ENCODE results near the gene AGO4. TPM values are rescaled to one million over a fixed set of nuclear protein-coding genes. Genes with fewer than 3 reads are reported as not detected.

The AGO4 gene
- total RNA-seq, 3 donors from 2014 or later: 20.0 to 27.4 (median 22.4) TPM

- Histone ChIP-seq H3K4me3 (no peak overlapping the region), H3K4me1 (no peaks in the 10 kb centered on the region), H3K27ac (no peak overlapping the region), H3K36me3 (no peaks in the 10 kb centered on the region), H3K9me3 (no peaks in the 10 kb centered on the region), H3K27me3 (no peaks in the 10 kb centered on the region)
- intact Hi-C loops (cut with DNase I; ENCODE audit: low total_unique reads): no loop called here
- TF ChIP-seq POLR2A (IDR thresholded peaks at IDR 0.05): no peak
- TF ChIP-seq CTCF (IDR thresholded peaks at IDR 0.05): no peak
- TF ChIP-seq POLR2AphosphoS5 (IDR thresholded peaks at IDR 0.05): no peak
- DNase-seq (ENCODE audit: low spot score in 2 of 2): no peak
These were observed 50.0 kb downstream of the AGO4 start for GRCh38 chr1:35857830-35858229.

- H3K9me3 ChIP-seq: no peaks in the 10 kb centered on the region
- intact Hi-C loops (cut with DNase I; ENCODE audit: low total_unique reads): loop anchor here (10.0 kb wide), 1 partner anchor 1584 kb away; no protein-coding TSS in a partner anchor
- H3K27ac ChIP-seq: no peak overlapping the region
- H3K4me1 ChIP-seq: no peaks in the 10 kb centered on the region
- TF ChIP-seq CTCF (IDR thresholded peaks at IDR 0.05): no peak
- TF ChIP-seq POLR2A (IDR thresholded peaks at IDR 0.05): no peak
- no peak for TF ChIP-seq POLR2AphosphoS5 (IDR thresholded peaks at IDR 0.05)
- no peaks in the 10 kb centered on the region for H3K36me3 ChIP-seq
- H3K27me3 ChIP-seq: no peaks in the 10 kb centered on the region
- no peak for DNase-seq (ENCODE audit: low spot score in 2 of 2)
- H3K4me3 ChIP-seq: no peak overlapping the region
These were observed 52.9 kb downstream of the AGO4 start for GRCh38 chr1:35860696-35861095.

DNA sequence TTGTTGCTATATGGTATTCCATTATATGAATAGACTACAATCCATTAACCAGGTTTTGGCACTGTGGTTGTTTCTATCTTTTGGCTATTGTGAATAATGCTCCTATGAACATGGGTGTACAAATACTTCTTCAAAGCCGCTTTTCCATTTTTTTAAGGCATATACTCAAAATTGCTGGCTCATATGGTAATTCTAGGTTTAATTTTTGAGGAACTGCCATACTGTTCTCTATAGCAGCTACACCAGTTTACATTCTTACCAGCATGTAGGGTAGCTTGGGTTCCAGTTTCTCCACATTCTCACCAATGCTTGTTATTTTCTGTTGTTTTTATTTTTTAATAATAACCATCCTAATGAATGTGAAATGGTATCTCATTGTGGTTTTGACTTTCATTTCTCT is 55.3 kb downstream of the AGO4 start:
- TF ChIP-seq POLR2A (IDR thresholded peaks at IDR 0.05) (no peak), POLR2AphosphoS5 (IDR thresholded peaks at IDR 0.05) (no peak), CTCF (IDR thresholded peaks at IDR 0.05) (no peak)
- Histone ChIP-seq H3K27me3 (no peaks in the 10 kb centered on the region), H3K27ac (no peak overlapping the region), H3K9me3 (no peaks in the 10 kb centered on the region), H3K4me3 (no peak overlapping the region), H3K4me1 (no peaks in the 10 kb centered on the region), H3K36me3 (no peaks in the 10 kb centered on the region)
- DNase-seq (ENCODE audit: low spot score in 2 of 2): no peak
- intact Hi-C loops (cut with DNase I; ENCODE audit: low total_unique reads): loop anchor here (10.0 kb wide), 1 partner anchor 1582 kb away; no protein-coding TSS in a partner anchor

DNA sequence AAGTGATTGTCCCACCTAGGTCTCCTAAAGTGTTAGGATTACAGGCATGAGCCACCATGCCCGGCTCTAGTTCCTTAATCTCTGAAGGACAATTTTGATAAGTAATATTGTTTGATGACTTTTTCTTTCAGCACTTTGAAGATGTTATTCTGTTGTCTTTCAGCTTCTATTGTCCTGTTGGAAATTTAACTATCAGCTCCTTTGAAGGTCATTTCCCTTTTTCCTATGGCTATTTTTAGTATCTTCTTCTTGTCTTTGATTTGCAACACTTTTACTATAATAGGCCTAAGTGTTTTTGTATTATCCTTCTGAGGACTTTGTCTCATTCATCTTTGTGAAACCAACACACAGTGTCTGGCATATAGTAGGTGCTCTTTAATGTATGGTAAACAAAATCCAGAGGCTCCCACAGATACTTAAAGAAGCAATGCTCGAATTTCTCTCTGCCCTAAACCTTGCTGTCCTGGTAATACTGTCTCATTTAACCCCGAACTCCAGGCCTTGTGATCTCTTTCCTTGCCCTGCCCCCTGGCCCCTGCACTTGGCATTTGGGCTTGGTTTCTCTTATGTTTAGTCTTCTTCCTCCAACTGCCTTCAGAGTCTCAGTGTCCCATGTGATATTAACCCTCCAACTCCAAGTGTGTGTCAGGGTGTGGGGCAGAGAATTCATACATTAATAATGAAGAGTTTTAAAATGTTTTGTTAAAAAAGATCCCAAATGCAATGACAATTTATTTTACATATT is 56.2 kb downstream of the AGO4 start:
- Histone ChIP-seq H3K27ac (no peak overlapping the region), H3K9me3 (no peaks in the 10 kb centered on the region), H3K36me3 (no peaks in the 10 kb centered on the region), H3K4me1 (no peaks in the 10 kb centered on the region), H3K27me3 (no peaks in the 10 kb centered on the region), H3K4me3 (no peak overlapping the region)
- DNase-seq (ENCODE audit: low spot score in 2 of 2): no peak
- intact Hi-C loops (cut with DNase I; ENCODE audit: low total_unique reads): loop anchor here (10.0 kb wide), 1 partner anchor 1581 kb away; no protein-coding TSS in a partner anchor
- no peak for TF ChIP-seq POLR2A (IDR thresholded peaks at IDR 0.05)
- no peak for TF ChIP-seq CTCF (IDR thresholded peaks at IDR 0.05)
- no peak for TF ChIP-seq POLR2AphosphoS5 (IDR thresholded peaks at IDR 0.05)

DNA sequence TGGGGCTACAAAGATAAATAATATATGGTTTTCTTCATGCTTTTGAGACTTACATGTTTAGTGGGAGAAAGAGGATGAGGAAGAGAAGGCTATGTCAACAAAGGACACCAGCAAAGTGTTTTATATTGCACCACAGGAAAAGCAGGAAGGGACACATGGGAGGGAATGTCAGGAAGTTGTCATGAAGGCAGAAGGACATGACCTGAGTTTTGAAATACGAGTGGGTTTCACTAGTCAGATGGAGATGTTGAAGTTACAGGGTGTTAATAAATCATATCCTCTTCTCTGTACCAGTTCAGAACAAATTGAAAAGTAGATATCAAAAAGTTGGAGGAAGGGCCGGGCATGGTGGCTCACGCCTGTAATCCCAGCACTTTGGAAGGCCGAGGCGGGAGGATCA is 57.0 kb downstream of the AGO4 start:
- Histone ChIP-seq H3K27ac (no peak overlapping the region), H3K9me3 (no peaks in the 10 kb centered on the region), H3K4me1 (no peaks in the 10 kb centered on the region), H3K27me3 (no peaks in the 10 kb centered on the region), H3K4me3 (no peak overlapping the region), H3K36me3 (no peaks in the 10 kb centered on the region)
- TF ChIP-seq POLR2AphosphoS5 (IDR thresholded peaks at IDR 0.05) (no peak), POLR2A (IDR thresholded peaks at IDR 0.05) (no peak), CTCF (IDR thresholded peaks at IDR 0.05) (no peak)
- intact Hi-C loops (cut with DNase I; ENCODE audit: low total_unique reads): loop anchor here (10.0 kb wide), 1 partner anchor 1580 kb away; no protein-coding TSS in a partner anchor
- no peak for DNase-seq (ENCODE audit: low spot score in 2 of 2)
